ENCODE results near the gene MPZL2. TPM values are rescaled to one million over a fixed set of nuclear protein-coding genes. Genes with fewer than 3 reads are reported as not detected.

The MPZL2 gene
- total RNA-seq, 1 experiment from 2014 or later: 51.5 TPM

DNA sequence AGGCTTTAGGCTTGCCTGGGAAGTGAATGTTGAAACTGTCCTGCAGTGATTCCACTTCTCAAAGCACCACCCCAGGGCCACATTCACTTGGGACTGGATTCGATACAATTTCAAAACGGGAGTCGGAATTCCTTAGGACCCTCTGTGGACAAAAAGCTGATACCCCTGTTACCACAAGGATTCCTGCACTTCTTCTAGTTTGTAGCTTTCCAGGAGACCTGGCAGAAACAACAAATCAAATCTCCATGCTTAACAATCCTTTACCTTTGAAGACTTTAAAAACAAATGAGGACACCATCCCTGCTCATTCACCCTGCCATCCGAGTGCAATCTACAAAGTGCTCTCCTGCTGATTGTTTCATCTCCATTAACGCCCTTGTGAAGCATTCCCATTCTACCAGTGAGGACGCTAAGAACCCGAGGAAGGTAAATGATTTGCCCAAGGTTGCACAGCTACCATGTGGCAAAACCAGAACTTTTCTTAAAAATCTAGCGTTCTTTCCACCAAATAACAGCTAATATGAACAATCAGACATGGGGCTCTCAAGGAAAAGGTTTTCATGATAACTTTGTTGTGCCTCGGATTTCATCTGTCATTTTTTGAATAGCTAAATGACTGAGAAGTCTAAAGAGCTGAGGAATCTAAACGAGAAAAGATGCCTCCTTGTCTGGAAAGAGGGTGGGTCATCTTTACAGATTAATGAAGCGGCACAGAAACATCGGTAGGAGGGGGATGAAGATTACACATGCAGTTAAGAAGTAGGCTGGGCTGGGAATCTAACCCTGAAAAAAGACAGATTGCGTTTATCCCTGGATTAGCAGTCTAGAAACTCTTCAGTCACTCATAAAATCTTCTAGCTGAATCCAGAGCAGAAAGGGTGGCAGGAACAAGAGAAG, 720 bp upstream of the MPZL2 start:
- BruUV-seq (replicated peaks): no TSS peak
- Histone ChIP-seq H3K4me2 (ENCODE audit: low read length) (peak overlapping the region; percentile 86), H3K9me2 (replicated peaks; ENCODE audit: low read length) (no peaks in the 10 kb centered on the region), H3K9ac (ENCODE audit: low read length) (peak overlapping the region; percentile 87), H3K9me3 (ENCODE audit: low read length) (no peaks in the 10 kb centered on the region), H3K36me3 (ENCODE audit: low read depth, low read length) (peaks cover 20% of the 10 kb centered on the region; the same call in 1 of the 2 replicates), H3K27ac (ENCODE audit: low read length) (peak overlapping the region; percentile 94), H2AFZ (ENCODE audit: low read length) (peak overlapping the region; percentile 77), H3F3A (ENCODE audit: low read length, unreplicated experiment) (no peaks in the 10 kb centered on the region), H4K20me1 (ENCODE audit: low read length) (no peaks in the 10 kb centered on the region), H3K4me3 (ENCODE audit: low read length) (peak overlapping the region; percentile 82), H3K4me1 (ENCODE audit: insufficient read depth, low read length) (peaks cover 28% of the 10 kb centered on the region), H3K27me3 (ENCODE audit: low read length) (no peaks in the 10 kb centered on the region), H3K79me2 (ENCODE audit: low read length) (peaks cover 21% of the 10 kb centered on the region)
- ATAC-seq (no peak), DNase-seq (no peak)
- ChIA-PET CTCF (no interaction called here), POLR2A (ENCODE audit: unreplicated experiment) (no interaction called here)
- TF ChIP-seq EZH2phosphoT487 (IDR thresholded peaks at IDR 0.05; ENCODE audit: borderline replicate concordance, low read length): no peak
- TF ChIP-seq EZH2 (IDR thresholded peaks at IDR 0.05; ENCODE audit: low read length, unreplicated experiment): no peak
- TF ChIP-seq, protein P1, sequence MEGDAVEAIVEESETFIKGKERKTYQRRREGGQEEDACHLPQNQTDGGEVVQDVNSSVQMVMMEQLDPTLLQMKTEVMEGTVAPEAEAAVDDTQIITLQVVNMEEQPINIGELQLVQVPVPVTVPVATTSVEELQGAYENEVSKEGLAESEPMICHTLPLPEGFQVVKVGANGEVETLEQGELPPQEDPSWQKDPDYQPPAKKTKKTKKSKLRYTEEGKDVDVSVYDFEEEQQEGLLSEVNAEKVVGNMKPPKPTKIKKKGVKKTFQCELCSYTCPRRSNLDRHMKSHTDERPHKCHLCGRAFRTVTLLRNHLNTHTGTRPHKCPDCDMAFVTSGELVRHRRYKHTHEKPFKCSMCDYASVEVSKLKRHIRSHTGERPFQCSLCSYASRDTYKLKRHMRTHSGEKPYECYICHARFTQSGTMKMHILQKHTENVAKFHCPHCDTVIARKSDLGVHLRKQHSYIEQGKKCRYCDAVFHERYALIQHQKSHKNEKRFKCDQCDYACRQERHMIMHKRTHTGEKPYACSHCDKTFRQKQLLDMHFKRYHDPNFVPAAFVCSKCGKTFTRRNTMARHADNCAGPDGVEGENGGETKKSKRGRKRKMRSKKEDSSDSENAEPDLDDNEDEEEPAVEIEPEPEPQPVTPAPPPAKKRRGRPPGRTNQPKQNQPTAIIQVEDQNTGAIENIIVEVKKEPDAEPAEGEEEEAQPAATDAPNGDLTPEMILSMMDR (conservative IDR thresholded peaks at IDR 0.05; ENCODE audit: low read depth, low read length): no peak
- intact Hi-C loops (cut with micrococcal nuclease): loop anchor here (2.0 kb wide), 1 partner anchor 26 kb away; no protein-coding TSS in a partner anchor

GRCh38 chr11:118263112-118263511, 985 bp downstream of the MPZL2 start:
- H3K27ac ChIP-seq (ENCODE audit: low read length): peak overlapping the region; percentile 94
- no peaks in the 10 kb centered on the region for H3F3A ChIP-seq (ENCODE audit: low read length, unreplicated experiment)
- H3K36me3 ChIP-seq (ENCODE audit: low read depth, low read length): peaks cover 36% of the 10 kb centered on the region
- TF ChIP-seq, protein P1 (conservative IDR thresholded peaks at IDR 0.05; ENCODE audit: low read depth, low read length): no peak
- no peak for TF ChIP-seq EZH2 (IDR thresholded peaks at IDR 0.05; ENCODE audit: low read length, unreplicated experiment)
- TF ChIP-seq EZH2phosphoT487 (IDR thresholded peaks at IDR 0.05; ENCODE audit: borderline replicate concordance, low read length): no peak
- POLR2A ChIA-PET (ENCODE audit: unreplicated experiment): no interaction called here
- no peaks in the 10 kb centered on the region for H4K20me1 ChIP-seq (ENCODE audit: low read length)
- H3K9me2 ChIP-seq (replicated peaks; ENCODE audit: low read length): no peaks in the 10 kb centered on the region
- no peak overlapping the region for H2AFZ ChIP-seq (ENCODE audit: low read length)
- peaks cover 21% of the 10 kb centered on the region for H3K79me2 ChIP-seq (ENCODE audit: low read length)
- ATAC-seq (no peak), DNase-seq (no peak)
- peak overlapping the region; percentile 82 for H3K4me3 ChIP-seq (ENCODE audit: low read length)
- H3K4me1 ChIP-seq (ENCODE audit: insufficient read depth, low read length): peaks cover 28% of the 10 kb centered on the region
- H3K9ac ChIP-seq (ENCODE audit: low read length): peak overlapping the region; percentile 87
- BruUV-seq (replicated peaks): no TSS peak
- H3K9me3 ChIP-seq (ENCODE audit: low read length): no peaks in the 10 kb centered on the region
- H3K4me2 ChIP-seq (ENCODE audit: low read length): peak overlapping the region; percentile 86
- no peaks in the 10 kb centered on the region for H3K27me3 ChIP-seq (ENCODE audit: low read length)
- CTCF ChIA-PET: no interaction called here
- intact Hi-C loops (cut with micrococcal nuclease): no loop called here

GRCh38 chr11:118260353-118260752, 3.7 kb downstream of the MPZL2 start:
- no TSS peak for BruUV-seq (replicated peaks)

More at GRCh38 chr11:118260353-118260752, 3.7 kb downstream of the MPZL2 start:
- H3K9ac ChIP-seq (ENCODE audit: low read length): no peak overlapping the region
- DNase-seq: no peak
- H3K4me1 ChIP-seq (ENCODE audit: insufficient read depth, low read length): peaks cover 22% of the 10 kb centered on the region
- no peaks in the 10 kb centered on the region for H3K9me2 ChIP-seq (replicated peaks; ENCODE audit: low read length)
- H3K4me3 ChIP-seq (ENCODE audit: low read length): no peak overlapping the region
- no peak overlapping the region for H3K4me2 ChIP-seq (ENCODE audit: low read length)
- H3K36me3 ChIP-seq (ENCODE audit: low read depth, low read length): peaks cover 38% of the 10 kb centered on the region
- H3F3A ChIP-seq (ENCODE audit: low read length, unreplicated experiment): no peaks in the 10 kb centered on the region
- CTCF ChIA-PET: no interaction called here
- intact Hi-C loops (cut with micrococcal nuclease): no loop called here
- H2AFZ ChIP-seq (ENCODE audit: low read length): no peak overlapping the region
- peaks cover 21% of the 10 kb centered on the region for H3K79me2 ChIP-seq (ENCODE audit: low read length)
- H4K20me1 ChIP-seq (ENCODE audit: low read length): no peaks in the 10 kb centered on the region
- H3K27ac ChIP-seq (ENCODE audit: low read length): no peak overlapping the region
- POLR2A ChIA-PET (ENCODE audit: unreplicated experiment): interaction anchor here (0.6 kb wide), 1 partner anchor 8 kb away, joined by 3 read pairs; no protein-coding TSS in a partner anchor
- no peaks in the 10 kb centered on the region for H3K27me3 ChIP-seq (ENCODE audit: low read length)
- H3K9me3 ChIP-seq (ENCODE audit: low read length): no peaks in the 10 kb centered on the region
- ATAC-seq: no peak
- TF ChIP-seq EZH2phosphoT487 (IDR thresholded peaks at IDR 0.05; ENCODE audit: borderline replicate concordance, low read length) (no peak), EZH2 (IDR thresholded peaks at IDR 0.05; ENCODE audit: low read length, unreplicated experiment) (no peak)
- TF ChIP-seq, protein P1 (conservative IDR thresholded peaks at IDR 0.05; ENCODE audit: low read depth, low read length): no peak
